Testis (tissue), 3 donors: ENCODE measurements around the gene EPB41L2. TPM values are rescaled to one million over a fixed set of nuclear protein-coding genes. Genes with fewer than 3 reads are reported as not detected.

ENCODE experiments used
- DNase-seq: peaks from one replicate; pipeline ENCODE4 v3.0.0-alpha.2; 2019
- H3K27ac ChIP-seq, 2 donors: fragments of 200-600 bp; sonication (generic); one replicate each; pipeline ENCODE4 v1.5.1; 2019
- H3K27me3 ChIP-seq: fragments of 200-600 bp; sonication (generic); one replicate; pipeline ENCODE4 v1.5.1; 2019
- H3K36me3 ChIP-seq: fragments of 200-600 bp; sonication (generic); one replicate; pipeline ENCODE4 v1.5.1; 2017; ENCODE audit warnings: low read depth; ENCODE audit errors: missing control alignments
- H3K4me1 ChIP-seq: fragments of 200-600 bp; sonication (generic); one replicate; pipeline ENCODE4 v1.5.1; 2019
- H3K4me3 ChIP-seq, 2 donors: fragments of 200-600 bp; sonication (generic); one replicate each; pipeline ENCODE4 v1.5.1; 2017 to 2019
- H3K9me3 ChIP-seq: fragments of 200-600 bp; sonication (generic); one replicate; pipeline ENCODE4 v1.5.1; 2017
- CTCF ChIP-seq, 3 experiments: fragments of 450-650 bp in 2 of 3; fragments of 200-600 bp in 1 of 3; sonication (generic) in 1 of 3; IDR thresholded peaks; one replicate each; pipeline ENCODE4 v1.5.1; 2016 to 2019; ENCODE audit warnings: antibody characterized with exemption in 3 of 3, mild to moderate bottlenecking in 2 of 3, moderate library complexity in 1 of 3
- POLR2A ChIP-seq: fragments of 450-650 bp; IDR thresholded peaks from one replicate; pipeline ENCODE4 v1.6.1; 2017; ENCODE audit warnings: antibody characterized with exemption, mild to moderate bottlenecking, moderate library complexity
- whole genome bisulfite sequencing, 2 donors: methylation state at CpG; one replicate each; pipeline ENCODE4 v1.1.5; 2018; 5-methylcytosine and 5-hydroxymethylcytosine counted together
- intact Hi-C: fragments of 100-400 bp; cut with DNase I; formaldehyde crosslinking; loops from one replicate; pipeline ENCODE4 v1.15.1; 2023; ENCODE audit warnings: low total_unique reads
- polyA plus RNA-seq: library from polyadenylated mRNA; stranded (reverse); fragments of 350-450 nt; fragmentation: Illumina TruSeq; extraction: RNeasy Lipid Tissue Mini Kit (QIAGEN cat#74804); gene quantifications from one replicate; pipeline ENCODE4 v1.2.3, GENCODE V29; 2014; ENCODE audit warnings: low read depth, low replicate concordance; ENCODE audit not compliant: insufficient read depth
- total RNA-seq, 2 donors: library from RNA; depleted of rRNA; stranded (reverse); fragments of >200 nt; gene quantifications; one replicate each; pipeline ENCODE4 v1.2.3, GENCODE V29; 2016

The EPB41L2 gene
- total and polyA plus RNA-seq, 3 donors from 2014 or later: 131 to 206 (median 139) TPM

- DNase-seq: no peak
- Histone ChIP-seq H3K4me1 (no peaks in the 10 kb centered on the region), H3K9me3 (no peaks in the 10 kb centered on the region), H3K36me3 (no peaks in the 10 kb centered on the region), H3K4me3 (no peak overlapping the region), H3K27me3 (no peaks in the 10 kb centered on the region), H3K27ac (no peak overlapping the region)
- intact Hi-C loops: no loop called here
- 78 to 80% methylated on average over 5 of the region's 5 CpGs for WGBS, 2 donors
- TF ChIP-seq POLR2A (no peak), CTCF (IDR thresholded peaks at IDR 0.05) (no peak)
Observed at GRCh38 chr6:130824978-130825694, 237.9 kb downstream of the EPB41L2 start.

GRCh38 chr6:130822736-130823135 is 240.3 kb downstream of the EPB41L2 start:
- H3K4me3 ChIP-seq: no peak overlapping the region
- DNase-seq: no peak
- no peaks in the 10 kb centered on the region for H3K4me1 ChIP-seq
- no peak overlapping the region for H3K27ac ChIP-seq
- 93 to 100% methylated on average over 1 of the region's 1 CpG for WGBS, 2 donors
- H3K9me3 ChIP-seq: no peaks in the 10 kb centered on the region
- no peaks in the 10 kb centered on the region for H3K27me3 ChIP-seq
- no peaks in the 10 kb centered on the region for H3K36me3 ChIP-seq
- TF ChIP-seq POLR2A (no peak), CTCF (IDR thresholded peaks at IDR 0.05) (no peak)
- intact Hi-C loops: no loop called here

GRCh38 chr6:130815200-130816071 is 247.6 kb downstream of the EPB41L2 start:
- H3K4me3 ChIP-seq: no peak overlapping the region
- no peak for TF ChIP-seq POLR2A
- no peak for TF ChIP-seq CTCF (IDR thresholded peaks at IDR 0.05)
- no peaks in the 10 kb centered on the region for H3K27me3 ChIP-seq
- 90 to 94% methylated on average over 5 of the region's 5 CpGs for WGBS, 2 donors
- H3K36me3 ChIP-seq: no peaks in the 10 kb centered on the region
- no peak overlapping the region for H3K27ac ChIP-seq
- no peak for DNase-seq
- intact Hi-C loops: no loop called here
- H3K9me3 ChIP-seq: no peaks in the 10 kb centered on the region
- no peaks in the 10 kb centered on the region for H3K4me1 ChIP-seq

- H3K36me3 ChIP-seq: no peaks in the 10 kb centered on the region
- intact Hi-C loops: no loop called here
- no peak overlapping the region for H3K27ac ChIP-seq
- no peaks in the 10 kb centered on the region for H3K9me3 ChIP-seq
- 91 to 98% methylated on average over 3 of the region's 3 CpGs for WGBS, 2 donors
- H3K4me1 ChIP-seq: no peaks in the 10 kb centered on the region
- TF ChIP-seq CTCF (IDR thresholded peaks at IDR 0.05) (no peak), POLR2A (no peak)
- no peak overlapping the region for H3K4me3 ChIP-seq
- DNase-seq: no peak
- no peaks in the 10 kb centered on the region for H3K27me3 ChIP-seq
Observed at GRCh38 chr6:130814506-130814905, 248.5 kb downstream of the EPB41L2 start.
